ENCODE measurements around the gene MFSD12.

GRCh38 chr19:3524078-3524842, 33.1 kb downstream of the MFSD12 start:
- TF ChIP-seq CTCF (conservative IDR thresholded peaks at IDR 0.05; ENCODE audit: low read length) (no peak), EZH2phosphoT487 (IDR thresholded peaks at IDR 0.05; ENCODE audit: borderline replicate concordance, low read depth, low read length) (no peak)
